ENCODE results near the gene KCNK18.
"Not testable (repeated sequence)": the region's sequence is repeated elsewhere in the genome, so short reads cannot be mapped to it uniquely, and the experiment has no call there.

Gene KCNK18

DNA sequence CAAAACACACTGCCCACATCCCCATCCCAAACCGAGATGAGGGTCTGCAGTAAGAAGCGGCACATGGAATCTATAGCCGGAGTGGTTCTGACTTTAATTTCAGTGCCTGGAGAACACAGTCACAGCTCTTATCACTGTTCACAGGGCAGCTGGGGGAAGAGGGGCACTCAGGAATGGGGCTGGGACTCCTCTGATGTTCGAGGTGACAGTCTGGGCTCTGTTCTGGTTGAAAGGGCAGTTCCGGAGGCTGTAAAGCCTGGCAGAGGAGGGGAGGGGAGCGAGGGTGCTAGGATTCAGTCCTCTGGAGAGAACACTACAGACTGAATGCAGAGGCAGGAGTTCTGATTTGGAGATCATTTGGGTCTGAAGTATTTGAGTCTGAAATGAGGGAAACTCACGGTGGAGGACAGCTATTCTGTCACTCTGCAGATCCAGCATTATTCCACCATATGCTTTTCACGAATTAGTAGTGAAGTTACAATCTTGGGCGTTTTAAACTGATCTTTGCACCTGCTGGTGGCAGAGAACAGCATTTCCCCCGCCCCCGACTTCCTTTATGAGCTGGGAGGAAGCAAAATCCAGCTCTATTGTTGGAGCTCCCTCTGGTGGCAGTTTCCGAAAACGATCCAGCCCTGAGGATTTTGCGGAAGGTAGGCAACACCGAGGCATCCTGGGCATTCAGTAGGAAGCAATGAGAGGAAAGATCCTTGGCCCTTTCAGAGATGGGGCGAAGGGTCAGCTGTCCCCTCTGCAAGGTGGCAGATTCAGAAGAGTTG is 22.7 kb upstream of the KCNK18 start:
- DNase-seq, result peak; percentile 88

- peak; percentile 51 for DNase-seq
Observed at GRCh38 chr10:117175215-117175900, 21.9 kb upstream of the KCNK18 start.

DNA sequence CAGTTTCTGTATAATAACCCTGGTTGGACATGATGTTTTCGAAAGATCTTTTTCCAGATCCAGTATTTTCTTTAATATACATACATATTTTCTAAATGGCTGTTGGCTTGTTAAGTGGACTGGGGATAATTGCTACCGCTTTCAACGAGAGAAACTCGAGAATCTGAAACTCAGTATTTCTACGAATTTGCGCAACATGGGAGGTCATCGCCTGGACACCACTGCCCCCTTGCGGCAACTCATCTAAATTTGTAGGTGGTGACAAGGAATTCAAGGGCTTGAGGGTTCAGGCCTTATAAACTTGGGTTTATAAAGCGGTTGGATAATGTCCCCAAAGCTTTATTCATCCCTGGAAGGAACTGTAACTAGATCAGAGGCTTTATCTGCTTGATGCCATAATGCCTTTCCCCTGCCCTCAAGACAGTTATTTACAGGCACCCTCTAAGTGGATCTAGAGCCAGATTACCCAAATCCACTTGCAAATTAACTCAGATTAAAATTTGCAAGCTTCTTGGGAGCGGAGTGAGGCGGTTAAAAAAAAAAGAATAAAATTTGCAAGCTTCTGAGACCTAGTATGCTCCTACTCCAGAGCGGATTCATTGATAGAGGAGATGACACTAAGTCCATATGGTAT is 21.3 kb upstream of the KCNK18 start:
- peak; percentile 87 for DNase-seq

DNA sequence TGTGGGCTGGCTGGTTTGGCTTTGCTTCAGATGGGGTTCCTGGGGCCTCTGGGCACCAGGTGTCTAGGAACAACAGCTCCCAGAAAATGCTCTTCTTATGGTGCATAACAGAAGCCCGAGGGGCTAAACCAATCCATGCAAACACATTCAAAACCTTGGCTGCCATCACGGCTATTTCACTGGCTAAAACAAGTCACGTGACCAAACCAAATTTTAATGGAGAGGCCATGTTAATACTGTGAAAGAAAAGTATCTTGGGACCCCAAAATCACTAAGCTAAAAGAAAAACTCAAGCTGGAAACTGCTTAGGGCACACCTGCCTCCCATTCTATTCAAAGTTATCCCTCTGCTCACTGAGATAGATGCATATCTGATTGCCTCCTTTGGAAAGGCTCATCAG is 19.1 kb upstream of the KCNK18 start:
- DNase-seq, result no peak

- no peak for DNase-seq
Observed at GRCh38 chr10:117184296-117184695, 13.0 kb upstream of the KCNK18 start.

DNA sequence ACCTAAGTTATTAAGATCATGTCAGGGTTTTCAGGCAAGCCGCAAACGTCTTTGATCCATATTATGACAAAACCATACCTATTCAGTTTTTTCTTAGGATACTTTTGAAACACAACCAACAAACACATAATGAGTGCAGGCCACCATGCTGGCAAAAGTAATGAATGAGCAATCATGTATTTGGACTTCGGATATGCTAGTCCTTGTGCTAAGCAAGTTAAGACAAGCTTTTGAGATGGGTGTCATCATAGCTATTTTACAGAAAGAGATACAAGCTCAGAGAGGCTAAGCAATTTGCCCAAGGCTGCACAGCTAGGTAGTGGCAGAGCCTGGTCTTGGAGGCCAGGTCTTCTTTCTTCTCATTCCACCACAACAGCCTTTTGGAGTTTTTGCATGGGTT is 12.5 kb upstream of the KCNK18 start:
- no peak for DNase-seq

GRCh38 chr10:117185817-117186216 is 11.5 kb upstream of the KCNK18 start:
- not testable (repeated sequence) for DNase-seq

GRCh38 chr10:117186832-117187615 is 10.3 kb upstream of the KCNK18 start:
- no peak for DNase-seq

DNA sequence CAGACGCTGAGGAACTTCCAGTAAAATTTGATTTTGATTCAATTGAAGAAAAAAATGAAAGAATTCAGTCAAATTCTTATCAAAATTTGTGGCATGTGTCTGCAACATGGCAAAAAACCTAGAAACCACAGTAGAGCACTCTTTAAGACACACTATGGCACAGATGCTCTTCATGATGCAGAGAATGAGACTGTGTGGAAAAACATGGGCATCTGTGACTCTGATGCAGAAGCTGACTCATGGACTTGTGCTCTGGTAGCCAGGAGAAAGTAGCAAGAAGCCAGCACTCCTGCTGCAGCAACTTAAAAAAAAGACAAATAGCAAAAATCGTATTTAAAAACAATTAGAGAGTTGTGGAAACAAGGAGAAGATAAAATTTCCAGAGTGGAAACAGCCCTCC is 8.9 kb upstream of the KCNK18 start:
- DNase-seq, result no peak

GRCh38 chr10:117189557-117189956 is 7.7 kb upstream of the KCNK18 start:
- no peak for DNase-seq

DNA sequence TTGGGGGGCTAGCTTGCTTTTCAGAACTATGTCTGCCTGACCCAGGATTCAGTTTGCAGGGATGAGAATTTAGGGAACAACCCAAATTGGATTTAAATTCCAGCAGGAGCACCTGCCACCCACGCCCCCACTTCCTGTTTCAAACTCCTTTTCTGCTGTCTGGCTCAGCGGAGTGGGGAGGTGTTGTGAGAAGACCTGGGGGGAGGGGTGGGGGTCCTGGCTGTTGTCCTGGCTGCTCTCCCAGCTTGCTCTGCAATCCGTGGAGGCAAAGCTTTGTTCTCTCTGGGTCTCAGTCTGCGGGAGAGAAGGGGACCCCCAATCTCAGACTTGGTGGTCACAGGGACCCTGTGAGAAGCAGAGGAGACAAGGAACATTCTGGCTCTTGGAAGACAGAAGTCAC is 799 bp downstream of the KCNK18 start:
- DNase-seq, result no peak

DNA sequence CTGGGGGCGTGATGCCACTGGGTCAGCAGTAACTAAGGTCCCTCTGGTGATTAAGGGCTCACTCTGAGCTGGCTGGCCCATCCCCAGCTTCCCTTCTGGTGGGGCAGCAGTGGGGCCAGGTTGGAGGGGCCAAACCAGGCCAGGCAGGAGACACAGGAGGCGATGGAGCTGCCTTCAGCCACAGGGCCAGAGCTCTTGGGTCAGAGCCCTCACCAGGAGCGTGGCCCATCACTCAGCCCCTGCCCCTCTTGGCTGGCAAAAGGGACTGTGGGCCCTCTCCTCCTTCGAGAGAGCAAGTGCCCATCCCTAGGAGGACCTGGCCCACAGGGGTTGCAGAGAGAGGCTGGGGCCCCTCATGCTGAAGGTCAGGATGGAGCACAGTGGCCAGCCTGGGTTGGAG is 4.5 kb downstream of the KCNK18 start:
- no peak for DNase-seq

DNA sequence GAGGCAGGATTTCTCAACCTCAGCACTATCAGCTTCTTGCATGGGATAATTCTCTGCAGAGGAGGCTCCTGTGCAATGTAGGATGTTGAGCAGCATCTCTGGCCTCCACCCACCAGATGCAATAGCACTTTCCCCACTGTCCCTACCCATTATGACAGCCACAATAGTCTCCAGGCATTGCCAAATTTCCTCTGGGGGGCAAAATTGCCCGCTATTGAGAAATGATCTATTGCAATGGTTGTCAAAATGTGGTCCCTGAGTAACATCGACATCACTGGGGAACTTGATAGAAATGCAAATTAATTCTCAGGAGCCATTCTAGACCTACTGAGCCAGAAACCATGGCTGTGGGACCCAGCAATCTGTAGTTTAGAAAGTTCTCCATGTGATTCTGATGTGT is 7.0 kb downstream of the KCNK18 start:
- no peak for DNase-seq

DNA sequence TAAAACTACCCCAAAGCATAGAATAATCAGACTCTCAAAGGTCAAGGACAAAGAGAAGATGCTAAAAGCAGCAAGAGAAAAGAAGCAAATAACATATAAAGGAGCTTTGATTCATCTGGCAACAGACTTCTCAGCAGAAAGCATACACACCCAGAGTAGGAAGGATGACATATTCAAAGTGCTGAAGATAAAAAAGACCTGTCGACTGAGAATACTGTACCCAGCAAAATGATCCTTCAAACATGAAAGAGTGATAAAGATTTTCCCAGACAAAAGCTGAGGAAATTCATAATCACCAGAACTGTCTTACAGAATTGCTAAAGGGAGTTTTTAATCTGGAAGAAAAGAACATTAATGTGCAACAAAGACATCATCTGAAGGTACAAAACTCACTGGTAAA is 14.9 kb downstream of the KCNK18 start:
- DNase-seq, result no peak

DNA sequence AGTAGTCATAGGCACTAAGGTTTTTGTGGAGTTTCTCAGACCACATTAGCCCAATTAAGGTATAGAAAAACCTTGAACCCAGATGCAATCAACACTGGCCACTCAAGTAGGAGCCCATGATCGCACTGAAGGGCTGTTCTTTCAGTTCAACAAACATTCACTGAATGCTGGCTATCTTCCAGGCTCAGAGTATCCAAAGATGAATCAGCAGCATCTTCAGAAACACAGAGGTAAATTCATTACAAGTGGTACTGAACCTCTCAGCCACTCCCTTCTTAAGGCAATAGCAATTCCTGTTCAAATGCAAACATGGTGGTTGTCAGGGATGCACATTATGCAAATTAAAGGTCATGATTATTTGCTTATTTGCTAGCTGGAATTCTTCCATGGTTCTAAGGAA is 17.1 kb downstream of the KCNK18 start:
- DNase-seq, result no peak

- DNase-seq, result no peak
Observed at GRCh38 chr10:117215079-117215478, 17.8 kb downstream of the KCNK18 start.

DNA sequence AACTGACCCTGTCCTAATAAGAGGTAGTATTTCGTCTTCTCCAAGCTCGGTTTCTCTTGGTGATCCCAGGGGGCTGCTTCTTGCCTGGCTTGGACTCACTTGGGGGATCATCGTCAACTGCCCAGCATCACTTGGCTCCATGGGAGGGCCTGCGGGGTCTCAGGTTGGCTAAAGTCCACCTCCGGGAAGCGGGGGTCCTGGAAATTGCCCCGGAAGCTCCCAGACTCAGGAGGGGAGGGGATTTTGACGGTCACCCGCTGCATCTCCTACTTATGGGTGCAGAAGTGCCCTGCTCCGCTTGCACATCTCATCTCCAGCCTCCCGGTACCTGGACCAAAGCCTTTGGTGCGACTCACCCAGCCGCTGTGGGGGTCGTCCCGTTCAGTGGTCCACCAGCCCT is 18.7 kb downstream of the KCNK18 start:
- DNase-seq, result no peak

DNA sequence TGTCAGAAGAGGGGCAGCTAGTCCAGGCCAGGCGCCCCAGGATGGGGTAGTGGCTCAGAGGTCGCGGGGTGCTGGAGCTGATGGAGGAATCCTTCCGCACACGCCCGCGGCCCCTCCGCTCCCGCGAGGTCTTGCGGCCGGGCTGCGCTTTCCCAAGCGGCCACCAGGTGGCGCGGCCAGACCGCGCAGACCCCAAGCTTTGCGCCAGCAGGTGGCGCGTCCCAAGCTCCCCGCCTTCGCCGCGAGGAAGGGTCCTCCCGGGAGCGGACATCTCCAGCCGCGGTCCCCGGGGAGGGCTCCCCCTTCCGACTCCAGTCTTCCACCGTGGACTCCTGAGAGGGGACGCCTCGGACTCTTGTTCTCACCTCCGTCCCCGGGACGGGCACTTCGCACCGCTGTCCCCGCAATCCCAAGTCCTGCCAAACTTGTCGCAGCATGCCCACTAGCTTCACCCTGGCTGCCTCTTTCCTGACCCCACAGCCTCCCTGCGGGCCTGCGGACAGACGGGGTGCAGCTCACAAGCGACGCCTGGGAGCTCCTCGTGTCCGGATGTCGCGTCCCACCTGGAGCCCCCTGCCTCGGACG is 19.4 kb downstream of the KCNK18 start:
- peak; percentile 78 for DNase-seq

GRCh38 chr10:117217196-117217761 is 20.0 kb downstream of the KCNK18 start:
- peak; percentile 28 for DNase-seq

- no peak for DNase-seq
Observed at GRCh38 chr10:117218654-117219053, 21.4 kb downstream of the KCNK18 start.

- no peak for DNase-seq
Observed at GRCh38 chr10:117221156-117221711, 23.9 kb downstream of the KCNK18 start.

GRCh38 chr10:117222552-117222951 is 25.3 kb downstream of the KCNK18 start:
- DNase-seq, result no peak

Data from CD4-positive, alpha-beta T cell treated with Interleukin-17A for 4 hours (primary cell).